NCI-H1694 treated with DMSO at 0.1 percent for 48 hours (cell line): Measurements from ENCODE around the gene PCCB.
"Not testable (repeated sequence)": the region's sequence is repeated elsewhere in the genome, so short reads cannot be mapped to it uniquely, and the experiment has no call there.

Experiments used
- DNase-seq: peaks from one replicate; lab custom pipeline; 2025; lab: John Stamatoyannopoulos, UW

The PCCB gene

GRCh38 chr3:136327671-136328070 is 77.5 kb downstream of the PCCB start:
- no peak for DNase-seq

- no peak for DNase-seq
Measured at GRCh38 chr3:136329593-136329992, 79.5 kb downstream of the PCCB start.

GRCh38 chr3:136330900-136331299 is 80.8 kb downstream of the PCCB start:
- DNase-seq = no peak

- DNase-seq = no peak
Measured at GRCh38 chr3:136332302-136332701, 82.2 kb downstream of the PCCB start.

GRCh38 chr3:136332776-136333175 is 82.6 kb downstream of the PCCB start:
- no peak for DNase-seq

- no peak for DNase-seq
Measured at GRCh38 chr3:136334209-136334608, 84.1 kb downstream of the PCCB start.

- DNase-seq = not testable (repeated sequence)
Measured at GRCh38 chr3:136334726-136335125, 84.6 kb downstream of the PCCB start.

- DNase-seq = no peak
Measured at GRCh38 chr3:136336329-136337100, 86.4 kb downstream of the PCCB start.

GRCh38 chr3:136343446-136343845 is 93.3 kb downstream of the PCCB start:
- no peak for DNase-seq

GRCh38 chr3:136343873-136344555 is 93.9 kb downstream of the PCCB start:
- DNase-seq = no peak

- DNase-seq = no peak
Measured at GRCh38 chr3:136346486-136346885, 96.3 kb downstream of the PCCB start.

GRCh38 chr3:136350132-136350531 is 100.0 kb downstream of the PCCB start:
- DNase-seq = no peak

- no peak for DNase-seq
Measured at GRCh38 chr3:136350557-136350956, 100.4 kb downstream of the PCCB start.

GRCh38 chr3:136351351-136351750 is 101.2 kb downstream of the PCCB start:
- DNase-seq = no peak

- DNase-seq = no peak
Measured at GRCh38 chr3:136351905-136352304, 101.8 kb downstream of the PCCB start.

- DNase-seq = no peak
Measured at GRCh38 chr3:136353461-136353860, 103.3 kb downstream of the PCCB start.

- peak; percentile 58 for DNase-seq
Measured at GRCh38 chr3:136366289-136366688, 116.1 kb downstream of the PCCB start.

- not testable (repeated sequence) for DNase-seq
Measured at GRCh38 chr3:136375800-136376199, 125.7 kb downstream of the PCCB start.

GRCh38 chr3:136377508-136377907 is 127.4 kb downstream of the PCCB start:
- DNase-seq = no peak

GRCh38 chr3:136378011-136378410 is 127.9 kb downstream of the PCCB start:
- DNase-seq = no peak
